ENCODE results near the gene ZNF597.
A peak's percentile ranks its signal among the peaks of the same experiment; 100 is the strongest.
"Not testable (repeated sequence)": the region's sequence is repeated elsewhere in the genome, so short reads cannot be mapped to it uniquely, and the experiment has no call there.

Gene ZNF597

GRCh38 chr16:3475604-3476375, 32.5 kb upstream of the ZNF597 start:
- no peak for DNase-seq (ENCODE audit: low spot score)

DNA sequence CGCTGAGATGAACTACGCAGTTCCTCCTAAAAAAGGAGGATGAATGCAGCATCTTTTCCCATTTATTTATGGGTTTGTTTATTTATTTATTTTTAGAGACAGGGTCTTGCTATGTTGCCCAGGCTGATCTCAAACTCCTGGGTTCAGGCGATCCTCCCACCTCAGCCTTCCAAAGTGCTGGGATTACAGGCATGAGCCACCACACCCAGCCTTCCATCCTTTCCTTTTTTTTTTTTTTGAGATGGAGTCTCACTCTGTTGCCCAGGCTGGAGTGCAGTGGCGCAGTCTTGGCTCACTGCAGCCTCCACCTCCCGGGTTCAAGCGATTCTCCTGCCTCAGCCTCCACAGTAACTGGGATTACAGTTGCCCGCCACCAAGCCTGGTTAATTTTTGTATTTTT, 31.6 kb upstream of the ZNF597 start:
- not testable (repeated sequence) for DNase-seq (ENCODE audit: low spot score)

- no peak for DNase-seq (ENCODE audit: low spot score)
Measured at GRCh38 chr16:3474136-3474779, 31.0 kb upstream of the ZNF597 start.

GRCh38 chr16:3473596-3473943, 30.3 kb upstream of the ZNF597 start:
- not testable (repeated sequence) for DNase-seq (ENCODE audit: low spot score)

- DNase-seq (ENCODE audit: low spot score), result no peak
Measured at GRCh38 chr16:3472878-3473595, 29.7 kb upstream of the ZNF597 start.

- no peak for DNase-seq (ENCODE audit: low spot score)
Measured at GRCh38 chr16:3471518-3472176, 28.3 kb upstream of the ZNF597 start.

DNA sequence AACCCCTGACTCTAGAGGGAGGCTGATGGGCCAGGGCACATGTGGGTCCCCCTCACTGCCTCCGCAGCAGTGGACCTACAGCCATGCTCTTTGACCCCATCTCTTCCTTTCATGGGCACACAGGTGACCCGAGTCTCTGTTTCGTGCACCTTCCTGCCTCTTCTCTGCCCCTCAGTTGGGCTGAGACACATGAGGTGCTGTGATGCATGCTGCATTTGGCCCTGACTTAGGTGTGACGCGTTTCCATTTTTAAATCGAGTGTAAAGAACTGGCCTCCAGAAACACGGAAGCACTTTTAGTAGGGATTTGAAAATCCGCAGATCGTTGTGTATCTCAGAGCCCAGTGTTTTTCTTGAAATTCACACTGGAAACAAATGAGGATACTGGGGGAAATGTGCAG, 27.4 kb upstream of the ZNF597 start:
- DNase-seq (ENCODE audit: low spot score), result no peak

- no peak for DNase-seq (ENCODE audit: low spot score)
Measured at GRCh38 chr16:3469736-3470135, 26.4 kb upstream of the ZNF597 start.

DNA sequence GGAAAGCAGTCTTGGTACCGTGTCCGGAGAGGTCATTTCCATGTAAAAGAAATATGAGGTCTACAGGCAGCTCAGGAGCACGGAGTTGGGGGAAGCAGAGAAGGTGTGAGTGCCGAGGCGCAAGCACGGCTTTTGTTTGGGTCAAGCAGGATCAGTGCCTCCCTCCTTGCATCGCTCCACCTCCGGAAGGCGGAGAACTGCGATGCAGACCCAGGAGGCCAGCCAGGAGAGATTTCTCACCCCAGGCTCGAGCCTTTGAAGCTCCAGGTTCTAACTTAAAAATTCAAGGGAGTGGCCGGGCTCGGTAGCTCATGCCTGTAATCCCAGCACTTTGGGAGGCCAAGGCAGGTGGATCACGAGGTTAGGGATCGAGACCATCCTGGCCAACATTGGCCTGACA, 25.2 kb upstream of the ZNF597 start:
- DNase-seq (ENCODE audit: low spot score), result no peak

DNA sequence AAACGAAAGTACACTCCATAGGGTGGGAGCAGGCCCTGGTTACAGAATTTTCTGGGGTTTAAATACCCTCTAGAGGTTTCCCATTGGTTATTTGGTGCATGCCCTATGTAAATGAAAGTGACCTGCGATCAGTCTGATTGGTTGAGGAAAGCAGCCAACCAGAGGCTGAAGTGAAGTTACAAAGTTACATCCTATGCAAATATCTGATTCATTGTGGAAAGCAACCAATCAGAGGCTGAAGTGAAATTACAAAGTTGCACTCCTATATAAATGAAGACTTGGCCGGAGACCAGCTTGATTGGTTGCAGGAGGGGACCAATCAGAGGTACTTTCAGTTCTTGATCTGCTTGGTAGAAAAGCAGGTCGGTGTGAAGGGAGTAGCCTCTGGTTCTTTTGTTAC, 24.6 kb upstream of the ZNF597 start:
- peak; percentile 79 for DNase-seq (ENCODE audit: low spot score)

- no peak for DNase-seq (ENCODE audit: low spot score)
Measured at GRCh38 chr16:3467182-3467581, 23.9 kb upstream of the ZNF597 start.

DNA sequence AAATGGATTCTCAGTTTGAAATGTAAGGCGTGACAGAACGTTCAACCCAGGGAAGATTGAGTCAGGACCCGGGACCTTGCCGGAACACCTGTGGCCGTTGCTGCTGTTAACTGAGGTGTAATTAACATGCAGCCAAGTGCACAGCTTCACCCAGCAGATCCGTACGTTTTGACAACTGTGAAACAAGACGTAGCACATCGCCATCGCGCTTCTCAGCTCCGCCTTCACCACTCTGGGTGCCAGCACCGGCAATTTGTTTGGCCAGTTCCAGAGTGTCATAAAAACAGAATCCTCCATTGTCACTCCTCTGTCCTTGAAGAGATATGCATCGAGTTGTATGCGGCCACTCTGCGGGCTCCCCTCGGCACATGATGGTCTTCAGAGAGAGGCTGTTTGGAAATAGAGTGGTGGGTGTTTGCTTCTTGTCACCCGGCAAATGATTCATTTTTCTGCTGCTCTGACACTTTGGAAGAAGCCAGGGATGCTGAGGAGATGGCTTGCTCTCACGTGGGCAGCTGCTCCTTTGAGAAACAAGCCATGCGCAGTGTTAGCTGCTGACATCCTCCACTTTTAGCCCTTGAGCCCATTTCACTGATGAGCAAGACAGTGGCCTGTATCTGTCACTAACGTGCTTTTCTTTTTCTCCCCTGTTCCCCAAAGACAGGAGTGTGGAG, 22.7 kb upstream of the ZNF597 start:
- no peak for DNase-seq (ENCODE audit: low spot score)

- no peak for DNase-seq (ENCODE audit: low spot score)
Measured at GRCh38 chr16:3465301-3465700, 22.0 kb upstream of the ZNF597 start.

GRCh38 chr16:3461151-3461550, 17.8 kb upstream of the ZNF597 start:
- DNase-seq (ENCODE audit: low spot score), result peak; percentile 43

- DNase-seq (ENCODE audit: low spot score), result no peak
Measured at GRCh38 chr16:3460585-3460984, 17.3 kb upstream of the ZNF597 start.

GRCh38 chr16:3460121-3460520, 16.8 kb upstream of the ZNF597 start:
- DNase-seq (ENCODE audit: low spot score), result no peak

- no peak for DNase-seq (ENCODE audit: low spot score)
Measured at GRCh38 chr16:3459401-3460090, 16.2 kb upstream of the ZNF597 start.

DNA sequence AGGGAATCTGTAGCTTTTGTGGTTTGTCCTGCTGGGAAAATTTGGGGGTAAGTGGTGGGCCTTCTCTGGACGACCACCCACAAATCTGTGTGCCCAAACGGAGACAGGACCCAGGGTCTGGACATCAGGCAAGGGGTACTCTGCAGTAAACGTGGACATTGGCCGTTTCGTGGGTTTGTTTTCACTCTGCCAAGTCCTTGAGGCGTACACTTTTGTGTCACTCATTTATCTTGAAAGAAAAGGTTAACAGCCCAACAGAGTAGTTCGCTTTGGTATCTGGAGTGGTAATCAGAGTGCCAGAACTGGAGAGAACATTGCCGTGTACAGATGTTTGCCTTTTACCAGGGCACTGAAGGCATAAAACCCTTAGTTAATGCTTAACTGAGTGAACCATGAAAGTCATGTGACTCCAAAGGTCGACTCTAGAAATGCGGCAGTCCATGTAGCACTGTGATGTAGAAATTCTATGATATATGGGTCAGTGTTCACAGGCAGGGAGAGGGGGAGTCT, 15.6 kb upstream of the ZNF597 start:
- peak; percentile 58 for DNase-seq (ENCODE audit: low spot score)

GRCh38 chr16:3458278-3458851, 15.1 kb upstream of the ZNF597 start:
- DNase-seq (ENCODE audit: low spot score), result peak; percentile 28

- peak; percentile 92 for DNase-seq (ENCODE audit: low spot score)
Measured at GRCh38 chr16:3457434-3458252, 14.3 kb upstream of the ZNF597 start.
